ENCODE results near the gene HJURP.

DNA sequence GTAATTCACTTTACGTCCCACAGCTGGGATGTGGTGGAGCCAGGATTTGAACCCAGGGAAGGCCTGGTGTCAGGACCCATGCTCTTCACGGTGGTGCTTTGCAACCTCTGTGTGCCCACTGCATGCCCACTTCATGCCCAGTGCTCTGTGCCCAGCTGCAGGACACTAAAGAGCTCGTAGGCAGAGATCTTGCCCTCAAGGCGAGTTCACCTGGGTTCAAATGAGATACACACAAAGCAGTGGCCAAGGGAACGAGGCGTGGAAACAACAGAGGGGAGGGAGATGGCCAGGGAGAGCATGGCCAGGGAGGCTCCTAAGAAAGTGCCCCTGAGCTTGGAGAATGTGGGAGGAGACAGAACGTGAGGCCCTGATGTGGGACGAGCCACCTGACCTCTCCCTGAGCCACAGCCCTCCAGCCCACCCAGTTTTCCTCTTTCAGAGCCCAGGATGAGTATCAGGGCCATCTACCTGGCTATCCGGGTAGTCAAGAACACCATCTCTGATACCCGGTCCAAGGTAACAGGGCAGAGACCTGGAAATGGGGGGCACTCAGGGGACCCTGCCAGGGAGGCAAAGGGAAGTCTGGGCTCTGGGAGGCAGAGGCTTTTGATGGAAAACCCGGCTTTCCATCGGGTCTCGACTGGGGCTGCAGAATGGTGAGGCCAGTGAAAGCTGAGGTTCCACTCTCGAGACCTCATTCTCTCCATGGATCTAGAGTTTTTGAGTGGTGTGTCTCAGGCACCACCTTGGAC lies 55.8 kb downstream of the HJURP start:
- TF ChIP-seq, protein P1, sequence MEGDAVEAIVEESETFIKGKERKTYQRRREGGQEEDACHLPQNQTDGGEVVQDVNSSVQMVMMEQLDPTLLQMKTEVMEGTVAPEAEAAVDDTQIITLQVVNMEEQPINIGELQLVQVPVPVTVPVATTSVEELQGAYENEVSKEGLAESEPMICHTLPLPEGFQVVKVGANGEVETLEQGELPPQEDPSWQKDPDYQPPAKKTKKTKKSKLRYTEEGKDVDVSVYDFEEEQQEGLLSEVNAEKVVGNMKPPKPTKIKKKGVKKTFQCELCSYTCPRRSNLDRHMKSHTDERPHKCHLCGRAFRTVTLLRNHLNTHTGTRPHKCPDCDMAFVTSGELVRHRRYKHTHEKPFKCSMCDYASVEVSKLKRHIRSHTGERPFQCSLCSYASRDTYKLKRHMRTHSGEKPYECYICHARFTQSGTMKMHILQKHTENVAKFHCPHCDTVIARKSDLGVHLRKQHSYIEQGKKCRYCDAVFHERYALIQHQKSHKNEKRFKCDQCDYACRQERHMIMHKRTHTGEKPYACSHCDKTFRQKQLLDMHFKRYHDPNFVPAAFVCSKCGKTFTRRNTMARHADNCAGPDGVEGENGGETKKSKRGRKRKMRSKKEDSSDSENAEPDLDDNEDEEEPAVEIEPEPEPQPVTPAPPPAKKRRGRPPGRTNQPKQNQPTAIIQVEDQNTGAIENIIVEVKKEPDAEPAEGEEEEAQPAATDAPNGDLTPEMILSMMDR (conservative IDR thresholded peaks at IDR 0.05): no peak
- TF ChIP-seq ZFX (IDR thresholded peaks at IDR 0.05): no peak
